GM06990 (cell line): ENCODE results near the gene ELAVL1.

ENCODE experiments used
- DNase-seq: peaks from one replicate; pipeline ENCODE4 v3.0.0-alpha.2; 2011; ENCODE audit not compliant: insufficient read length; ENCODE audit errors: extremely low read depth
- H3K27me3 ChIP-seq: replicated peaks from 2 replicates; pipeline ENCODE4 v1.6.0; 2011; ENCODE audit warnings: low read length; ENCODE audit not compliant: control insufficient read depth, insufficient read depth
- H3K36me3 ChIP-seq: 2 replicates; pipeline ENCODE4 v1.5.1; 2011; ENCODE audit warnings: low read length; ENCODE audit not compliant: control insufficient read depth, insufficient read depth
- H3K4me3 ChIP-seq: replicated peaks from 2 replicates; pipeline ENCODE4 v1.5.1; 2011; ENCODE audit warnings: low read depth, mild to moderate bottlenecking, control low read depth, low read length
- CTCF ChIP-seq: IDR thresholded peaks from 2 replicates; pipeline ENCODE4 v1.5.1; 2011; ENCODE audit warnings: low read length, control low read depth, mild to moderate bottlenecking, inconsistent platforms; ENCODE audit not compliant: insufficient read depth, poor library complexity, severe bottlenecking

The ELAVL1 gene

DNA sequence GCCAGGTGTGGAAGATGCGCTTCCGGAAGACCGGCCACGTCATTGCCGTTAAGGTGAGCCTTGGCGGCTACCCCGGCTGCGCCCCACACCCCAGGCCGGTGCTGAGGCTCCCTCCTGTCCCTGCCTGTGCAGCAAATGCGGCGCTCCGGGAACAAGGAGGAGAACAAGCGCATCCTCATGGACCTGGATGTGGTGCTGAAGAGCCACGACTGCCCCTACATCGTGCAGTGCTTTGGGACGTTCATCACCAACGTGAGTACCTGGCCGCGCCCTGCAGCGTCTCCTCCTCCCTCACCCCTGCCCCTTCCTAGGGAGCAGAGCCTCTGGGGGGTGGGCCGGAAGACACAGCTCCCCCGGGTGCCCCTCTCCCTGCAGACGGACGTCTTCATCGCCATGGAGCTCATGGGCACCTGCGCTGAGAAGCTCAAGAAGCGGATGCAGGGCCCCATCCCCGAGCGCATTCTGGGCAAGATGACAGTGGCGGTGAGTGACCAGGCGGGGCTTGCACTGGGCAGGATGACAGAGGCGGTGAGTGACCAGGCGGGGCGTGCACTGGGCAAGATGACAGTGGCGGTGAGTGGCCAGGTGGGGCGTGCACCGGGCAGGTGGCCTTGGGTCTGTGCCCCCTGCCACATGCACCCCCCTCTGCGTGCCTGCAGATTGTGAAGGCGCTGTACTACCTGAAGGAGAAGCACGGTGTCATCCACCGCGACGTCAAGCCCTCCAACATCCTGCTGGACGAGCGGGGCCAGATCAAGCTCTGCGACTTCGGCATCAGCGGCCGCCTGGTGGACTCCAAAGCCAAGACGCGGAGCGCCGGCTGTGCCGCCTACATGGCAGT lies 94.9 kb downstream of the ELAVL1 start:
- DNase-seq: no peak
- no peak for TF ChIP-seq CTCF
- no peaks in the 10 kb centered on the region; the same call in 1 of the 2 replicates for H3K27me3 ChIP-seq
- H3K36me3 ChIP-seq: peaks cover 10% of the 10 kb centered on the region
- H3K4me3 ChIP-seq: no peak overlapping the region

- Histone ChIP-seq H3K4me3 (no peak overlapping the region), H3K27me3 (no peaks in the 10 kb centered on the region), H3K36me3 (peaks cover 10% of the 10 kb centered on the region)
- no peak for DNase-seq
- TF ChIP-seq CTCF: no peak
These were observed 95.9 kb downstream of the ELAVL1 start for GRCh38 chr19:7909471-7910067.

DNA sequence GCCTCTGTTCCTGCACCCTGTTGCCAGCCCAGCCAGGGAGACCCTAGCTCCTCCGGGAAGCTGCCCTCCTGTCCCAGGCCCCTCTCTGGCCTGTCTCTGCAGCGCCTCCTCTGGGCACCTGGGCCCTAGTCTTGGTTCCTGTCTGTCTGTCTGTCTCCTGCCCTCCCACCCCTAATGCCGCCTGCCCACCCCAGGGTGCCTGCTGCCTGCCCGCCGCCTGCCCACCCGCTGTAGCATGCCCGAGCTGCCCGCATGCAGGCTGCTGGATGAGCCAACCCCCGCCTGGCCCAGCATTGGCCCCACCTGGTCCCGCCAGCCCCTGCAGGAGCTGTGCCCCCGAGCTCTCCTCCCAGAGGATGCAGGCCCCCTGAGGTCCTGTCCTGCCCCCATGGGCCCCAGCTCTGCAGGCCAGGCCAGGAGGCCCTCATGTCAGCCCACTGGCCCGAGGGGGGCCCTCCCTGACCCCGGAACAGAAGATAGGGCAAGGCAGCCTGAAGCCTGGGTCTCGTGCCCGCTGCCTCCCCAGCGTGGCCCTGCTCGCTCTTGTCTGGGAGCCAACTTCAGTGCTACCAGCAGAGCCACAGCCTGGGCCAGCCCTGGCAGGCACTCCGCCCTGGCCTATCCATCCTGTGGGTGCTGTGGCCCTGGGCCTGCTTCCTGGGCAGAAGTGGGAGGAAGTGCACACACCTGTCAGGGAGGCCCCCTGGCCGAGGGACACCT lies 96.5 kb downstream of the ELAVL1 start:
- H3K36me3 ChIP-seq: peaks cover 10% of the 10 kb centered on the region
- H3K4me3 ChIP-seq: no peak overlapping the region
- no peak for DNase-seq
- H3K27me3 ChIP-seq: no peaks in the 10 kb centered on the region
- no peak for TF ChIP-seq CTCF
